Measurements from ENCODE around the gene GSTM3. TPM values are rescaled to one million over a fixed set of nuclear protein-coding genes. Genes with fewer than 3 reads are reported as not detected.
"Not testable (repeated sequence)": the region's sequence is repeated elsewhere in the genome, so short reads cannot be mapped to it uniquely, and the experiment has no call there.

Gene GSTM3
- polyA plus RNA-seq, 4 donors, result 71.6 to 169 (median 118) TPM

- Histone ChIP-seq H3K4me1 (ENCODE audit: control insufficient read depth in 3 of 3, insufficient read depth in 2 of 3, low read depth in 1 of 3, low read length in 2 of 3) (no peaks in the 10 kb centered on the region), H3K27me3 (ENCODE audit: control insufficient read depth in 3 of 3, insufficient read depth in 3 of 3, low read length in 3 of 3) (no peaks in the 10 kb centered on the region), H3K36me3 (ENCODE audit: control insufficient read depth in 3 of 3, insufficient read depth in 2 of 3, low read depth in 1 of 3, low read length in 3 of 3) (peaks cover 7 to 65% (median 44%) of the 10 kb centered on the region in 3 donors), H3K9me3 (ENCODE audit: control insufficient read depth in 2 of 2, insufficient read depth in 1 of 2, low read depth in 1 of 2, low read length in 1 of 2) (peaks cover 0 to 24% of the 10 kb centered on the region in 2 donors), H3K27ac (ENCODE audit: low read depth in 1 of 3, low read length in 2 of 3) (no peak overlapping the region), H3K4me3 (ENCODE audit: low read depth in 1 of 3, low read length in 3 of 3) (no peak overlapping the region)
- WGBS, 3 donors, result 88 to 96% (median 89%) methylated on average over 12 of the region's 12 CpGs
- DNase-seq (no peak), FAIRE-seq (no peak)
Observed at GRCh38 chr1:109751531-109752260, 10.9 kb upstream of the GSTM3 start.

DNA sequence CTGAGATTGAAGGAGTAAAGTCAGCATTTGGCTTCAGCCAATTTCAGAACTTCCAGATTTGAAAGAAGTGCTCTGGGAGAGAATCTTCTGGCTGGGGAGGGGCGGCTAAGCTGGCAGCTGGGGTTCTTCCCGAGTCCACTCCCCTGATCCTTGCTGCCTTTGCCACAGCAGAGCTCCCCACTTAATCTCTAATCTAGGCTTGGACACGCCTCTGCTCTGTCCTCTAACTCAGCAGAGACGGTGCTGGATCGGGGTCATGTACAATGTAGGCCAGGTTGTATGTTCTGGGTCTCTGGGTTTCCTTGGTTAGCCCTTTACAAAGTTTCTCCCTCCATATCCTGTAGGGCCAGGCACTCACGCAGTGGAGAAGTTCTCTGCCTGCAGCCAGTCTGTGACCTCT is 10.1 kb upstream of the GSTM3 start:
- Histone ChIP-seq H3K27ac (ENCODE audit: low read depth in 1 of 3, low read length in 2 of 3) (no peak overlapping the region), H3K36me3 (ENCODE audit: control insufficient read depth in 3 of 3, insufficient read depth in 2 of 3, low read depth in 1 of 3, low read length in 3 of 3) (peaks cover 7 to 59% (median 41%) of the 10 kb centered on the region in 3 donors), H3K4me3 (ENCODE audit: low read depth in 1 of 3, low read length in 3 of 3) (no peak overlapping the region), H3K9me3 (ENCODE audit: control insufficient read depth in 2 of 2, insufficient read depth in 1 of 2, low read depth in 1 of 2, low read length in 1 of 2) (peaks cover 0 to 24% of the 10 kb centered on the region in 2 donors), H3K4me1 (ENCODE audit: control insufficient read depth in 3 of 3, insufficient read depth in 2 of 3, low read depth in 1 of 3, low read length in 2 of 3) (no peaks in the 10 kb centered on the region), H3K27me3 (ENCODE audit: control insufficient read depth in 3 of 3, insufficient read depth in 3 of 3, low read length in 3 of 3) (no peaks in the 10 kb centered on the region)
- FAIRE-seq (no peak), DNase-seq (no peak)
- 83 to 90% (median 86%) methylated on average over 6 of the region's 6 CpGs for WGBS, 3 donors

GRCh38 chr1:109750241-109750882 is 9.5 kb upstream of the GSTM3 start:
- Histone ChIP-seq H3K27ac (ENCODE audit: low read depth in 1 of 3, low read length in 2 of 3) (no peak overlapping the region), H3K27me3 (ENCODE audit: control insufficient read depth in 3 of 3, insufficient read depth in 3 of 3, low read length in 3 of 3) (no peaks in the 10 kb centered on the region), H3K4me1 (ENCODE audit: control insufficient read depth in 3 of 3, insufficient read depth in 2 of 3, low read depth in 1 of 3, low read length in 2 of 3) (no peaks in the 10 kb centered on the region), H3K36me3 (ENCODE audit: control insufficient read depth in 3 of 3, insufficient read depth in 2 of 3, low read depth in 1 of 3, low read length in 3 of 3) (peaks cover 7 to 54% (median 41%) of the 10 kb centered on the region in 3 donors), H3K4me3 (ENCODE audit: low read depth in 1 of 3, low read length in 3 of 3) (no peak overlapping the region), H3K9me3 (ENCODE audit: control insufficient read depth in 2 of 2, insufficient read depth in 1 of 2, low read depth in 1 of 2, low read length in 1 of 2) (peaks cover 0 to 24% of the 10 kb centered on the region in 2 donors)
- FAIRE-seq (no peak), DNase-seq (no peak)
- 89 to 94% (median 92%) methylated on average over 11 of the region's 11 CpGs for WGBS, 3 donors

GRCh38 chr1:109749221-109749620 is 8.4 kb upstream of the GSTM3 start:
- no peak for FAIRE-seq

DNA sequence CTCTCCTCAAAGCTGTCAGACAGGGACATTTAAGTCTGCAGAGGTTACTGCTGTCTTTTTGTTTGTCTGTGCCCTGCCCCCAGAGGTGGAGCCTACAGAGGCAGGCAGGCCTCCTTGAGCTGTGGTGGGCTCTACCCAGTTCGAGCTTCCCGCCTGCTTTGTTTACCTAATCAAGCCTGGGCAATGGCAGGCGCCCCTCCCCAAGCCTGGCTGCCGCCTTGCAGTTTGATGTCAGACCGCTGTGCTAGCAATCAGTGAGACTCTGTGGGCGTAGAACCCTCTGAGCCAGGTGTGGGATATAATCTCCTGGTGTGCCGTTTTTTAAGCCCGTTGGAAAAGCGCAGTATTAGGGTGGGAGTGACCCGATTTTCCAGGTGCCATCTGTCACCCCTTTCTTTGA is 7.5 kb upstream of the GSTM3 start:
- FAIRE-seq; H3K4me3 ChIP-seq (ENCODE audit: low read depth in 1 of 3, low read length in 3 of 3); H3K27ac ChIP-seq (ENCODE audit: low read depth in 1 of 3, low read length in 2 of 3); H3K27me3 ChIP-seq (ENCODE audit: control insufficient read depth in 3 of 3, insufficient read depth in 3 of 3, low read length in 3 of 3); H3K4me1 ChIP-seq (ENCODE audit: control insufficient read depth in 3 of 3, insufficient read depth in 2 of 3, low read depth in 1 of 3, low read length in 2 of 3); DNase-seq: not testable (repeated sequence)
- WGBS, 3 donors, result 88 to 93% (median 93%) methylated on average over 6 to 10 of the region's 10 CpGs
- H3K9me3 ChIP-seq (ENCODE audit: control insufficient read depth in 2 of 2, insufficient read depth in 1 of 2, low read depth in 1 of 2, low read length in 1 of 2), result peaks cover 0 to 24% of the 10 kb centered on the region in 2 donors
- peaks cover 7 to 47% (median 30%) of the 10 kb centered on the region in 3 donors for H3K36me3 ChIP-seq (ENCODE audit: control insufficient read depth in 3 of 3, insufficient read depth in 2 of 3, low read depth in 1 of 3, low read length in 3 of 3)

More at GRCh38 chr1:109749221-109749620, 8.4 kb upstream of the GSTM3 start:
- peaks cover 0 to 24% of the 10 kb centered on the region in 2 donors for H3K9me3 ChIP-seq (ENCODE audit: control insufficient read depth in 2 of 2, insufficient read depth in 1 of 2, low read depth in 1 of 2, low read length in 1 of 2)
- H3K27ac ChIP-seq (ENCODE audit: low read depth in 1 of 3, low read length in 2 of 3), result no peak overlapping the region
- no peak for DNase-seq
- H3K4me3 ChIP-seq (ENCODE audit: low read depth in 1 of 3, low read length in 3 of 3), result no peak overlapping the region
- no peaks in the 10 kb centered on the region for H3K4me1 ChIP-seq (ENCODE audit: control insufficient read depth in 3 of 3, insufficient read depth in 2 of 3, low read depth in 1 of 3, low read length in 2 of 3)
- H3K27me3 ChIP-seq (ENCODE audit: control insufficient read depth in 3 of 3, insufficient read depth in 3 of 3, low read length in 3 of 3), result no peaks in the 10 kb centered on the region
- peaks cover 7 to 50% (median 39%) of the 10 kb centered on the region in 3 donors for H3K36me3 ChIP-seq (ENCODE audit: control insufficient read depth in 3 of 3, insufficient read depth in 2 of 3, low read depth in 1 of 3, low read length in 3 of 3)

- Histone ChIP-seq H3K27ac (ENCODE audit: low read depth in 1 of 3, low read length in 2 of 3) (peak overlapping the region in 2 of 3 donors; percentile 59 to 87), H3K4me3 (ENCODE audit: low read depth in 1 of 3, low read length in 3 of 3) (peak overlapping the region; percentile 43 to 90 (median 59)), H3K27me3 (ENCODE audit: control insufficient read depth in 3 of 3, insufficient read depth in 3 of 3, low read length in 3 of 3) (no peaks in the 10 kb centered on the region), H3K36me3 (ENCODE audit: control insufficient read depth in 3 of 3, insufficient read depth in 2 of 3, low read depth in 1 of 3, low read length in 3 of 3) (peaks cover 0 to 15% (median 3%) of the 10 kb centered on the region in 3 donors), H3K4me1 (ENCODE audit: control insufficient read depth in 3 of 3, insufficient read depth in 2 of 3, low read depth in 1 of 3, low read length in 2 of 3) (peaks cover 1 to 20% (median 2%) of the 10 kb centered on the region in 3 donors), H3K9me3 (ENCODE audit: control insufficient read depth in 2 of 2, insufficient read depth in 1 of 2, low read depth in 1 of 2, low read length in 1 of 2) (no peaks in the 10 kb centered on the region)
- WGBS, 3 donors, result 1 to 3% (median 2%) methylated on average over 74 to 86 of the region's 86 CpGs
- DNase-seq (peak; percentile 85 to 94), FAIRE-seq (no peak)
Observed at GRCh38 chr1:109739738-109740614, 862 bp downstream of the GSTM3 start.

DNA sequence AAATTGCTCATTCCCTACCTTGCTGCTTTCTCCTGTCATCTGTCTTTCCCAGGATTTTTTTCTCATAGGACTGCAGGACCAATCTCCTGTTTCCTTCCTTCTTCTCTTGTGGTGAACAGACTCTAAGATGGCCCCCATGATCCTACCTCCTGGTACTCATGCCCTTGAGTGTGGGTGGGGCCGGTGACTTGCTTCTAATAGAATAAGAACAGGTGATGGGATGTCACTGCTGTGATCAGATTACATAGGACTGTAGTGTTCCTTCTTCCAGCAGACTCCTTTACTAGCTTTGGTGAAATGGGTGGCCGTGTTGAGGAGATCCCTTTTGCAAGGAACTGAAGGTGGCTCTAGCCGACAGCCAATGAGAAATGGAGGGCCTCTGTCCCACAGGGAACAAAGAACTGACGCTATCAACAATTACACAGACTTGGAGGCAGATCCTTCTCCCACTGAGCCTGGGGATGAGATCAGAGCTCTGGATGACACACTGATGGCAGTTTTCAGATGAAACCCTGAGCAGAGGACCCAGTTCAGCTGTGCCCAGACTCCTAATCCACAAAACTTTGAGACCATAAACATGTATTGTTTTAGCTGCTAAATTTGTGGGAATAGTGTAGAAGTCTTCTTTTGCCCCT is 7.5 kb downstream of the GSTM3 start:
- H3K4me3 ChIP-seq (ENCODE audit: low read depth in 1 of 3, low read length in 3 of 3), result no peak overlapping the region
- peak overlapping the region in 1 of 3 donors; percentile 66 for H3K27ac ChIP-seq (ENCODE audit: low read depth in 1 of 3, low read length in 2 of 3)
- H3K4me1 ChIP-seq (ENCODE audit: control insufficient read depth in 3 of 3, insufficient read depth in 2 of 3, low read depth in 1 of 3, low read length in 2 of 3), result peaks cover 0 to 30% (median 2%) of the 10 kb centered on the region in 3 donors
- no peaks in the 10 kb centered on the region for H3K27me3 ChIP-seq (ENCODE audit: control insufficient read depth in 3 of 3, insufficient read depth in 3 of 3, low read length in 3 of 3)
- H3K9me3 ChIP-seq (ENCODE audit: control insufficient read depth in 2 of 2, insufficient read depth in 1 of 2, low read depth in 1 of 2, low read length in 1 of 2), result peaks cover 0 to 10% of the 10 kb centered on the region in 2 donors
- FAIRE-seq (no peak), DNase-seq (peak in 1 of 2 donors; percentile 33)
- 73 to 93% (median 82%) methylated on average over 4 of the region's 4 CpGs for WGBS, 3 donors
- peaks cover 0 to 19% (median 3%) of the 10 kb centered on the region in 3 donors for H3K36me3 ChIP-seq (ENCODE audit: control insufficient read depth in 3 of 3, insufficient read depth in 2 of 3, low read depth in 1 of 3, low read length in 3 of 3)

All from small intestine (tissue), 7 donors.